Keratinocyte (primary cell): ENCODE results near the gene MNX1. TPM values are rescaled to one million over a fixed set of nuclear protein-coding genes. Genes with fewer than 3 reads are reported as not detected.

Experiments
- DNase-seq: peaks from one replicate; pipeline ENCODE4 v3.0.0-alpha.2; 2011; ENCODE audit warnings: low read depth, missing footprints, low spot score
- FAIRE-seq: peaks from 2 replicates; lab custom pipeline; 2011; peaks lifted over from hg19 to GRCh38; lab: Jason Lieb, UNC
- H2AFZ ChIP-seq: 2 replicates; pipeline ENCODE4 v1.6.0; 2012; ENCODE audit warnings: low read length, control low read depth, inconsistent platforms; ENCODE audit not compliant: control insufficient read depth
- H3K27ac ChIP-seq: 2 replicates; pipeline ENCODE4 v1.5.1; 2011; ENCODE audit warnings: low read length; ENCODE audit not compliant: control insufficient read depth, insufficient read depth
- H3K27me3 ChIP-seq: 3 replicates; pipeline ENCODE4 v1.6.0; 2011; ENCODE audit warnings: low read length; ENCODE audit not compliant: control insufficient read depth, insufficient read depth; ENCODE audit errors: extremely low read depth
- H3K36me3 ChIP-seq, 2 experiments: 2 replicates in 1 of 2; 3 replicates in 1 of 2; pipeline ENCODE4 v1.5.1; 2011; ENCODE audit warnings: low read length in 2 of 2, mild to moderate bottlenecking in 1 of 2; ENCODE audit not compliant: control insufficient read depth in 2 of 2, insufficient read depth in 2 of 2; ENCODE audit errors: extremely low read depth in 1 of 2
- H3K4me1 ChIP-seq: 3 replicates; pipeline ENCODE4 v1.5.1; 2011; ENCODE audit warnings: low read length; ENCODE audit not compliant: control insufficient read depth, insufficient read depth; ENCODE audit errors: extremely low read depth
- H3K4me2 ChIP-seq: 3 replicates; pipeline ENCODE4 v1.6.0; 2011; ENCODE audit warnings: low read depth, low read length; ENCODE audit not compliant: control insufficient read depth, insufficient read depth; ENCODE audit errors: extremely low read depth
- H3K4me3 ChIP-seq, 3 experiments: fragments of 200-600 bp in 1 of 3; sonication (generic) in 1 of 3; 2 replicates in 2 of 3; 3 replicates in 1 of 3; pipeline ENCODE4 v1.5.1; 2011 to 2016; ENCODE audit warnings: low read length in 3 of 3, mild to moderate bottlenecking in 3 of 3, control low read depth in 2 of 3, inconsistent platforms in 1 of 3, low read depth in 1 of 3, mixed read lengths in 1 of 3, mixed run types in 1 of 3, moderate library complexity in 1 of 3; ENCODE audit not compliant: control insufficient read depth in 2 of 3, insufficient read depth in 2 of 3; ENCODE audit errors: extremely low read depth in 1 of 3
- H3K79me2 ChIP-seq: 2 replicates; pipeline ENCODE4 v1.6.0; 2012; ENCODE audit warnings: low read length; ENCODE audit not compliant: control insufficient read depth, insufficient read depth
- H3K9ac ChIP-seq: 3 replicates; pipeline ENCODE4 v1.6.0; 2011; ENCODE audit warnings: low read length; ENCODE audit not compliant: control insufficient read depth, insufficient read depth; ENCODE audit errors: extremely low read depth
- H3K9me1 ChIP-seq: 3 replicates; pipeline ENCODE4 v1.6.0; 2011; ENCODE audit warnings: low read length; ENCODE audit not compliant: control insufficient read depth, insufficient read depth; ENCODE audit errors: extremely low read depth
- H3K9me3 ChIP-seq: 2 replicates; pipeline ENCODE4 v1.5.1; 2012; ENCODE audit warnings: low read depth, low read length; ENCODE audit not compliant: control insufficient read depth
- H4K20me1 ChIP-seq: 3 replicates; pipeline ENCODE4 v1.6.0; 2011; ENCODE audit warnings: low read length; ENCODE audit not compliant: control insufficient read depth, insufficient read depth; ENCODE audit errors: extremely low read depth
- EZH2 ChIP-seq: IDR thresholded peaks from one replicate; pipeline ENCODE4 v1.6.1; 2012; ENCODE audit warnings: inconsistent platforms, mild to moderate bottlenecking, low read length, moderate library complexity
- dilution Hi-C: fragments of 300-500 bp; cut with MboI; formaldehyde crosslinking; loops from one replicate; pipeline ENCODE4 v1.7.0; 2020; ENCODE audit warnings: low sequenced_read_pairs; ENCODE audit not compliant: extremely low pct_ligation_motif_present
- polyA plus RNA-seq, 5 experiments: library from polyadenylated mRNA; depleted of rRNA in 3 of 5; stranded (reverse) in 3 of 5; stranded (forward) in 1 of 5; unstranded in 1 of 5; fragments of >200 nt; gene quantifications; 1 replicate in 1 of 5; 2 replicates in 3 of 5; 3 replicates in 1 of 5; pipeline versions ENCODE4 v1.2.1 to v1.2.3, GENCODE V29; 2011 to 2012; ENCODE audit warnings: missing spikeins in 2 of 5, low read depth in 1 of 5, low replicate concordance in 1 of 5
- TF ChIP-seq, protein P1 (sequence below), 3 experiments: IDR thresholded peaks in 1 of 3; conservative IDR thresholded peaks in 1 of 3; optimal IDR thresholded peaks in 1 of 3; 2 replicates in 2 of 3; 3 replicates in 1 of 3; pipeline versions ENCODE3 to v1.5.1; 2011; ENCODE audit warnings: low read length in 3 of 3, mild to moderate bottlenecking in 3 of 3, moderate library complexity in 2 of 3, control low read depth in 1 of 3, inconsistent platforms in 1 of 3; ENCODE audit not compliant: insufficient read depth in 2 of 3; ENCODE audit errors: extremely low read depth in 1 of 3

MNX1 gene
- polyA plus RNA-seq, 1 donor (not counting 4 experiments of a cell fraction or from before 2014, with no cell fraction given): not detected

- H3K36me3 ChIP-seq: peaks cover 37 to 40% of the 10 kb centered on the region in 2 experiments
- DNase-seq (no peak), FAIRE-seq (no peak)
- H3K9me1 ChIP-seq: no peaks in the 10 kb centered on the region
- H3K27ac ChIP-seq: no peak overlapping the region
- dilution Hi-C loops: no loop called here
- H3K4me2 ChIP-seq: no peak overlapping the region
- no peaks in the 10 kb centered on the region for H4K20me1 ChIP-seq
- H3K27me3 ChIP-seq: no peaks in the 10 kb centered on the region
- H3K4me3 ChIP-seq: no peak overlapping the region
- H3K9me3 ChIP-seq: no peaks in the 10 kb centered on the region
- H3K4me1 ChIP-seq: no peaks in the 10 kb centered on the region
- peaks cover 20% of the 10 kb centered on the region for H3K79me2 ChIP-seq
- no peak overlapping the region for H2AFZ ChIP-seq
- H3K9ac ChIP-seq: no peak overlapping the region
- TF ChIP-seq, protein P1, sequence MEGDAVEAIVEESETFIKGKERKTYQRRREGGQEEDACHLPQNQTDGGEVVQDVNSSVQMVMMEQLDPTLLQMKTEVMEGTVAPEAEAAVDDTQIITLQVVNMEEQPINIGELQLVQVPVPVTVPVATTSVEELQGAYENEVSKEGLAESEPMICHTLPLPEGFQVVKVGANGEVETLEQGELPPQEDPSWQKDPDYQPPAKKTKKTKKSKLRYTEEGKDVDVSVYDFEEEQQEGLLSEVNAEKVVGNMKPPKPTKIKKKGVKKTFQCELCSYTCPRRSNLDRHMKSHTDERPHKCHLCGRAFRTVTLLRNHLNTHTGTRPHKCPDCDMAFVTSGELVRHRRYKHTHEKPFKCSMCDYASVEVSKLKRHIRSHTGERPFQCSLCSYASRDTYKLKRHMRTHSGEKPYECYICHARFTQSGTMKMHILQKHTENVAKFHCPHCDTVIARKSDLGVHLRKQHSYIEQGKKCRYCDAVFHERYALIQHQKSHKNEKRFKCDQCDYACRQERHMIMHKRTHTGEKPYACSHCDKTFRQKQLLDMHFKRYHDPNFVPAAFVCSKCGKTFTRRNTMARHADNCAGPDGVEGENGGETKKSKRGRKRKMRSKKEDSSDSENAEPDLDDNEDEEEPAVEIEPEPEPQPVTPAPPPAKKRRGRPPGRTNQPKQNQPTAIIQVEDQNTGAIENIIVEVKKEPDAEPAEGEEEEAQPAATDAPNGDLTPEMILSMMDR (optimal IDR thresholded peaks at IDR 0.05 in 1 of 3, IDR thresholded peaks at IDR 0.05 in 1 of 3, conservative IDR thresholded peaks at IDR 0.05 in 1 of 3; ENCODE audit: extremely low read depth in 1 of 3, insufficient read depth in 2 of 3, low read length in 3 of 3): no peak
- no peak for TF ChIP-seq EZH2
Measured at GRCh38 chr7:156962145-156962544, 48.3 kb downstream of the MNX1 start.

GRCh38 chr7:156956727-156957126 is 53.7 kb downstream of the MNX1 start:
- H3K27ac ChIP-seq: no peak overlapping the region
- FAIRE-seq (no peak), DNase-seq (no peak)
- peaks cover 39 to 45% of the 10 kb centered on the region in 2 experiments for H3K36me3 ChIP-seq
- H3K79me2 ChIP-seq: peaks cover 68% of the 10 kb centered on the region
- no peak overlapping the region for H3K4me3 ChIP-seq
- H3K9me1 ChIP-seq: no peaks in the 10 kb centered on the region
- no peaks in the 10 kb centered on the region for H3K9me3 ChIP-seq
- H2AFZ ChIP-seq: no peak overlapping the region
- peaks cover 8% of the 10 kb centered on the region for H3K4me1 ChIP-seq
- TF ChIP-seq, protein P1 (optimal IDR thresholded peaks at IDR 0.05 in 1 of 3, IDR thresholded peaks at IDR 0.05 in 1 of 3, conservative IDR thresholded peaks at IDR 0.05 in 1 of 3; ENCODE audit: extremely low read depth in 1 of 3, insufficient read depth in 2 of 3, low read length in 3 of 3): no peak
- TF ChIP-seq EZH2: no peak
- H3K27me3 ChIP-seq: no peaks in the 10 kb centered on the region
- no peak overlapping the region for H3K9ac ChIP-seq
- peaks cover 4% of the 10 kb centered on the region for H4K20me1 ChIP-seq
- no peak overlapping the region for H3K4me2 ChIP-seq
- dilution Hi-C loops: no loop called here
